Mesothelial cell of epicardium (in vitro differentiated cells): ENCODE data around the gene BAG5. TPM values are rescaled to one million over a fixed set of nuclear protein-coding genes. Genes with fewer than 3 reads are reported as not detected.

Experiments
- DNase-seq, 2 experiments: peaks; one replicate each; pipeline ENCODE4 v3.0.0; 2021; ENCODE audit warnings: low spot score in 2 of 2; ENCODE audit not compliant: unreplicated experiment in 2 of 2
- H3K27ac Mint-ChIP-seq: 2 replicates; pipeline ENCODE4 v1.8.0; 2021; ENCODE audit warnings: mixed read lengths
- H3K27me3 Mint-ChIP-seq: 2 replicates; pipeline ENCODE4 v1.8.0; 2021; ENCODE audit warnings: low read depth, mixed read lengths
- H3K36me3 Mint-ChIP-seq: 2 replicates; pipeline ENCODE4 v1.8.0; 2021; ENCODE audit warnings: mixed read lengths
- H3K4me1 Mint-ChIP-seq: 2 replicates; pipeline ENCODE4 v1.8.0; 2021; ENCODE audit warnings: mixed read lengths
- H3K4me3 Mint-ChIP-seq: 2 replicates; pipeline ENCODE4 v1.8.0; 2021; ENCODE audit warnings: mild to moderate bottlenecking, moderate library complexity, mixed read lengths
- H3K9me3 Mint-ChIP-seq: 2 replicates; pipeline ENCODE4 v1.8.0; 2021; ENCODE audit warnings: mixed read lengths
- CTCF ChIP-seq: fragments of 200-600 bp; sonication (generic); IDR thresholded peaks from one replicate; pipeline ENCODE4 v1.5.0; 2021; ENCODE audit warnings: antibody characterized with exemption; ENCODE audit not compliant: unreplicated experiment
- total RNA-seq: library from RNA; stranded (reverse); gene quantifications from 3 replicates; pipeline ENCODE4 v1.2.1, GENCODE V29; 2021

The BAG5 gene
- total RNA-seq, 1 donor from 2014 or later, result 22.2 TPM

- no peaks in the 10 kb centered on the region for H3K9me3 Mint-ChIP-seq
- no peaks in the 10 kb centered on the region for H3K27me3 Mint-ChIP-seq
- peaks cover 2% of the 10 kb centered on the region for H3K36me3 Mint-ChIP-seq
- TF ChIP-seq CTCF, result no peak
- H3K4me3 Mint-ChIP-seq, result no peak overlapping the region
- H3K4me1 Mint-ChIP-seq, result peaks cover 5% of the 10 kb centered on the region
- no peak for DNase-seq
- no peak overlapping the region for H3K27ac Mint-ChIP-seq
Measured at GRCh38 chr14:103551338-103551762, 11.1 kb downstream of the BAG5 start.

- Mint-ChIP-seq H3K9me3 (no peaks in the 10 kb centered on the region), H3K36me3 (peaks cover 2% of the 10 kb centered on the region), H3K4me3 (no peak overlapping the region), H3K27ac (no peak overlapping the region), H3K27me3 (no peaks in the 10 kb centered on the region), H3K4me1 (peaks cover 5% of the 10 kb centered on the region)
- no peak for TF ChIP-seq CTCF
- DNase-seq, result no peak
Measured at GRCh38 chr14:103550451-103551337, 11.8 kb downstream of the BAG5 start.

- no peak for DNase-seq
- Mint-ChIP-seq H3K4me1 (peaks cover under 1% of the 10 kb centered on the region), H3K36me3 (peaks cover 2% of the 10 kb centered on the region), H3K4me3 (no peak overlapping the region), H3K9me3 (no peaks in the 10 kb centered on the region), H3K27ac (no peak overlapping the region), H3K27me3 (no peaks in the 10 kb centered on the region)
- TF ChIP-seq CTCF, result no peak
Measured at GRCh38 chr14:103549361-103550311, 12.8 kb downstream of the BAG5 start.

- Mint-ChIP-seq H3K27ac (no peak overlapping the region), H3K4me3 (no peak overlapping the region), H3K36me3 (peaks cover 2% of the 10 kb centered on the region), H3K9me3 (no peaks in the 10 kb centered on the region), H3K4me1 (no peaks in the 10 kb centered on the region), H3K27me3 (no peaks in the 10 kb centered on the region)
- no peak for TF ChIP-seq CTCF
- no peak for DNase-seq
Measured at GRCh38 chr14:103548463-103549351, 13.8 kb downstream of the BAG5 start.

GRCh38 chr14:103547941-103548462 is 14.5 kb downstream of the BAG5 start:
- no peaks in the 10 kb centered on the region for H3K4me1 Mint-ChIP-seq
- no peak overlapping the region for H3K4me3 Mint-ChIP-seq
- no peak for TF ChIP-seq CTCF
- H3K27ac Mint-ChIP-seq, result no peak overlapping the region
- H3K36me3 Mint-ChIP-seq, result peaks cover 2% of the 10 kb centered on the region
- DNase-seq, result no peak
- H3K27me3 Mint-ChIP-seq, result no peaks in the 10 kb centered on the region
- H3K9me3 Mint-ChIP-seq, result no peaks in the 10 kb centered on the region
